Measurements from ENCODE around the gene MRGPRX4.

MRGPRX4 gene

DNA sequence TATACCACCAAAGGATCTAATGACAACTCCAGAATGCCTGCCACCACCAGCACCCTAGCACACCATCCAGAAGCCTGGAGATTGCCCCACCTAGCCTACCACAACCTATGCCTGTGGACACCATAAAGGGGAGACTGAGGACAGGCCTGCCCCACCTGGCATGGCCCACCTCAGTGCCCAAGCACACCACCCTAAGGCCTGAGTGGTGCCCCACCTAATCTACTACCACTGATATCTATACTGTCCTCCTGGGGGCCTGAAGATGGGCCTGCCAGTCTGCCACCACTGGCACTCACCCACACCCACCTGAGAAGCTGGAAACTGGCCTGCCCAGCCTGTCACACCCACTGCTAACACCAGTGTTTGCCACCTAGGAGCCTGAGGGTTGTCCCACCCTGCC is 32.1 kb downstream of the MRGPRX4 start:
- TF ChIP-seq EGR1 (IDR thresholded peaks at IDR 0.05) = no peak
- no peak for TF ChIP-seq EP300 (IDR thresholded peaks at IDR 0.05; ENCODE audit: borderline replicate concordance)
- TF ChIP-seq TAF1 (IDR thresholded peaks at IDR 0.05; ENCODE audit: low read depth) = no peak
- no peak for TF ChIP-seq ZBTB7A (IDR thresholded peaks at IDR 0.05; ENCODE audit: low read depth)
- TF ChIP-seq YY1 (IDR thresholded peaks at IDR 0.05; ENCODE audit: low read depth) = no peak

DNA sequence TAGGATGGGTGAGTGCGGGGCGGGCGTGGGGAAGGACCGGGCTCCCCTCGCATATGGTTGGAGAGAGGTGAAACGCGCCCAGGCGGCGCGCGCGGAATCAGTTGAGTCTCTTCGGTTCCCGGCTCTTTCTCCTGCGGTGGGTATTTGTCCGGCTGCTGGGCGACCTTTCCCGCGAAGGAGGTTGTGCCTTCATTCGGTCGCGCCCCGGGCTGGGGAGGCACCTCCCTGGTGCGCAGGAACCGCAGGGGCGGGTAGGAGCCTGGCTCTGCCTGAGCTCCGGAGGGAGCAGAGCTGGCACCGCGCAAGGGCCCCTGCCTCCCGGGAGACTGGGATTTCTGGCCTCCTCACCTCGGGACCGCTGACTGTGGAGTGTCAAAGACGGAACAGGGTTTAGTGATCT is 36.4 kb downstream of the MRGPRX4 start:
- TF ChIP-seq TAF1 (IDR thresholded peaks at IDR 0.05; ENCODE audit: low read depth) (no peak), FOXM1 (IDR thresholded peaks at IDR 0.05; ENCODE audit: borderline replicate concordance, low read depth) (no peak)
- TF ChIP-seq, protein P1, sequence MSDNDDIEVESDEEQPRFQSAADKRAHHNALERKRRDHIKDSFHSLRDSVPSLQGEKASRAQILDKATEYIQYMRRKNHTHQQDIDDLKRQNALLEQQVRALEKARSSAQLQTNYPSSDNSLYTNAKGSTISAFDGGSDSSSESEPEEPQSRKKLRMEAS (IDR thresholded peaks at IDR 0.05) = no peak

DNA sequence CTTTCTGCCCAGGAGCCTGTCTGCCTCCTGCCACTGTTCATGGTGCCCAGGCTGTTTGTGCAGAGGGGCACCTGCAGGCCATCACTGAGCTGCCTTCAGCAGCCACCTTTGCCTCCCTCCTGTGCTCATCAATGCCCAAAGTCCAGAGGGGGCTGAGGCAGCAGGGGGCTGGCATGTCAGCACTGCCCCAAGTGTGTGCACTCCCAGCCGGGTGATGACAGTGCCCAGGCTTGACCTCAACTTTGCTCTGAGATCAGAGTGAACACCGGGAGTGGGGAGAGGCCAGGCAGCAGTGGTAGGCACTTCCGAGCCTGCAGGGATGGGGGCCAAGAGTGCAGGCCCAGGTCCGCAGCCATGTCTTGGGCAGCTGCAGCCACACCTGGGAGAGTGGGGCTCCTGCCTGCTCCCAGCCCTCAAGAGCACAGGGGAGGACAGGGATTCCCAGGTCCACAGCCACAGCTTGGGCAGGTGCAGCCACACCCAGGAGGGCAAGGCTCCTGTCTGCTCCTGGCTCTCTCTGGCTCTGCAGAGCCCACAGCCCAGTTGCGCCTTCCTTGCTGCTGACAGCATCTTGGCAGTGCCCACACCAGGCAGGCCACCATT is 48.7 kb downstream of the MRGPRX4 start:
- TF ChIP-seq FOXM1 (IDR thresholded peaks at IDR 0.05; ENCODE audit: borderline replicate concordance, low read depth) = no peak
- TF ChIP-seq, protein P2, sequence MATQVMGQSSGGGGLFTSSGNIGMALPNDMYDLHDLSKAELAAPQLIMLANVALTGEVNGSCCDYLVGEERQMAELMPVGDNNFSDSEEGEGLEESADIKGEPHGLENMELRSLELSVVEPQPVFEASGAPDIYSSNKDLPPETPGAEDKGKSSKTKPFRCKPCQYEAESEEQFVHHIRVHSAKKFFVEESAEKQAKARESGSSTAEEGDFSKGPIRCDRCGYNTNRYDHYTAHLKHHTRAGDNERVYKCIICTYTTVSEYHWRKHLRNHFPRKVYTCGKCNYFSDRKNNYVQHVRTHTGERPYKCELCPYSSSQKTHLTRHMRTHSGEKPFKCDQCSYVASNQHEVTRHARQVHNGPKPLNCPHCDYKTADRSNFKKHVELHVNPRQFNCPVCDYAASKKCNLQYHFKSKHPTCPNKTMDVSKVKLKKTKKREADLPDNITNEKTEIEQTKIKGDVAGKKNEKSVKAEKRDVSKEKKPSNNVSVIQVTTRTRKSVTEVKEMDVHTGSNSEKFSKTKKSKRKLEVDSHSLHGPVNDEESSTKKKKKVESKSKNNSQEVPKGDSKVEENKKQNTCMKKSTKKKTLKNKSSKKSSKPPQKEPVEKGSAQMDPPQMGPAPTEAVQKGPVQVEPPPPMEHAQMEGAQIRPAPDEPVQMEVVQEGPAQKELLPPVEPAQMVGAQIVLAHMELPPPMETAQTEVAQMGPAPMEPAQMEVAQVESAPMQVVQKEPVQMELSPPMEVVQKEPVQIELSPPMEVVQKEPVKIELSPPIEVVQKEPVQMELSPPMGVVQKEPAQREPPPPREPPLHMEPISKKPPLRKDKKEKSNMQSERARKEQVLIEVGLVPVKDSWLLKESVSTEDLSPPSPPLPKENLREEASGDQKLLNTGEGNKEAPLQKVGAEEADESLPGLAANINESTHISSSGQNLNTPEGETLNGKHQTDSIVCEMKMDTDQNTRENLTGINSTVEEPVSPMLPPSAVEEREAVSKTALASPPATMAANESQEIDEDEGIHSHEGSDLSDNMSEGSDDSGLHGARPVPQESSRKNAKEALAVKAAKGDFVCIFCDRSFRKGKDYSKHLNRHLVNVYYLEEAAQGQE (IDR thresholded peaks at IDR 0.05; ENCODE audit: low read depth) = no peak

DNA sequence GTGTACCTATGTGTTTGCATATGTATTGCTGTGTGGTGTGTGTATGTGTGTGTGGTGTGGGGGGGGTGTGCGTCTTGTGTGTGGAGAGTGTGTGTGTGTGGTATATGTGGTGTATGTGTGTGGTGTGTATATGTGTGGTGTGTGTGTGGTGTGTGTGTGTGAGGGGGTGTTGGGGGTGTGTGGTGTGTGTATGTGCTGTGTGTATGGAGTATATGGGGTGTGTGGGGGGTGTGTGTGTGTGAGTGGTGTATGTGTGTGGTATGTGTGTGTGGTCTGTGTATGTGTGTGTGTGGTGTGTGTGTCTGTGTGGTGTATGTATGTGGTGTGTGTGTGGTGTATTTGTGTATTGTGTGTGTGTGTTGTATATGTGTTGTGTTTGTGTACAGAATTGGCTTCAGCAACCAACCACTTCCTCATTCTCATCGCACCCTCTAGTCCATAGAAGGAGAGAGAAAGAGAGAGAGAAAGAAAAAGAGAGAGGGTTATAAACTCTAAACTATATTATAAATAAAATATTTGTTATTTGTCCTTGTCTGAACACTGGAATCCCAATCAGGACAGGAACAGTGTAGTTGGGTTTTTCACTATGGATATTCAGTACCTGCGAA is 50.3 kb downstream of the MRGPRX4 start:
- TF ChIP-seq RAD21 (IDR thresholded peaks at IDR 0.05; ENCODE audit: low read depth) (no peak), CREB1 (IDR thresholded peaks at IDR 0.05; ENCODE audit: low read depth) (no peak), ZBTB7A (IDR thresholded peaks at IDR 0.05; ENCODE audit: low read depth) (no peak)
